HepG2 (cell line): ENCODE data around the gene DNAJB12. TPM values are rescaled to one million over a fixed set of nuclear protein-coding genes. Genes with fewer than 3 reads are reported as not detected.

Experiments used
- ASH2L ChIP-seq: fragments of 300-600, 200-600 bp; sonication (generic); IDR thresholded peaks from 2 replicates; pipeline ENCODE4 v1.7.0; 2017; ENCODE audit warnings: low read depth, mild to moderate bottlenecking, moderate library complexity, mixed read lengths, low read length; ENCODE audit not compliant: insufficient read length
- ATRX ChIP-seq: sonication (generic); formaldehyde crosslinking; IDR thresholded peaks from 2 replicates; pipeline ENCODE4 v1.4.0; 2020; ENCODE audit warnings: missing genetic modification reagents, borderline replicate concordance
- CBX5 ChIP-seq: sonication (generic); formaldehyde crosslinking; IDR thresholded peaks from 2 replicates; pipeline ENCODE4 v1.4.0; 2020; ENCODE audit warnings: missing genetic modification reagents, borderline replicate concordance
- FOSL2 ChIP-seq: sonication (generic); formaldehyde crosslinking; IDR thresholded peaks from 2 replicates; pipeline ENCODE4 v1.4.0; 2020; ENCODE audit warnings: missing genetic modification reagents
- GMEB1 ChIP-seq: sonication (generic); formaldehyde crosslinking; IDR thresholded peaks from 2 replicates; pipeline ENCODE4 v1.5.1; 2020; ENCODE audit warnings: missing genetic modification reagents, mild to moderate bottlenecking, borderline replicate concordance
- MTERF4 ChIP-seq: sonication (generic); formaldehyde crosslinking; IDR thresholded peaks from 2 replicates; pipeline ENCODE4 v1.8.0; 2023; ENCODE audit warnings: mild to moderate bottlenecking, missing genetic modification reagents
- PPARG ChIP-seq: conservative IDR thresholded peaks from 2 replicates; pipeline ENCODE4 v1.6.1; 2016; ENCODE audit warnings: missing biosample characterization, missing genetic modification reagents
- SETDB1 ChIP-seq: sonication (generic); formaldehyde crosslinking; IDR thresholded peaks from 2 replicates; pipeline ENCODE4 v1.5.1; 2020; ENCODE audit warnings: missing genetic modification reagents, mild to moderate bottlenecking, borderline replicate concordance
- SRY ChIP-seq: sonication (generic); formaldehyde crosslinking; IDR thresholded peaks from 2 replicates; pipeline ENCODE4 v1.8.0; 2022; ENCODE audit warnings: mild to moderate bottlenecking, missing genetic modification reagents
- STAG1 ChIP-seq: sonication (generic); formaldehyde crosslinking; IDR thresholded peaks from 2 replicates; pipeline ENCODE4 v1.4.0; 2020; ENCODE audit warnings: missing genetic modification reagents
- TGIF2 ChIP-seq: IDR thresholded peaks from 2 replicates; pipeline ENCODE4 v1.6.1; 2016; ENCODE audit warnings: control low read depth, missing compliant biosample characterization
- THAP9 ChIP-seq: sonication (generic); formaldehyde crosslinking; IDR thresholded peaks from 2 replicates; pipeline ENCODE4; 2020; ENCODE audit warnings: missing genetic modification reagents, mild to moderate bottlenecking, borderline replicate concordance
- ZNF264 ChIP-seq: sonication (generic); formaldehyde crosslinking; IDR thresholded peaks from 2 replicates; pipeline ENCODE4 v1.4.0; 2020; ENCODE audit warnings: missing genetic modification reagents
- ZNF501 ChIP-seq: sonication (generic); formaldehyde crosslinking; IDR thresholded peaks from 2 replicates; pipeline ENCODE4 v1.5.1; 2020; ENCODE audit warnings: mild to moderate bottlenecking, moderate library complexity, missing genetic modification reagents
- ZNF547 ChIP-seq: sonication (generic); formaldehyde crosslinking; IDR thresholded peaks from 2 replicates; pipeline ENCODE4 v1.5.1; 2020; ENCODE audit warnings: mild to moderate bottlenecking, missing genetic modification reagents
- ZNF567 ChIP-seq: sonication (generic); formaldehyde crosslinking; IDR thresholded peaks from 2 replicates; pipeline ENCODE4 v1.8.1; 2023; ENCODE audit warnings: mild to moderate bottlenecking, missing genetic modification reagents, borderline replicate concordance
- ZNF652 ChIP-seq: IDR thresholded peaks from 2 replicates; pipeline ENCODE4 v1.6.1; 2016; ENCODE audit warnings: low read depth, borderline replicate concordance
- ZNF724P ChIP-seq: sonication (generic); formaldehyde crosslinking; IDR thresholded peaks from 2 replicates; pipeline ENCODE4 v1.8.0; 2022; ENCODE audit warnings: missing genetic modification reagents, borderline replicate concordance
- ZNF792 ChIP-seq: IDR thresholded peaks from 2 replicates; pipeline ENCODE4 v1.6.1; 2016
- polyA plus RNA-seq, 8 experiments: library from polyadenylated mRNA; depleted of rRNA in 3 of 8; stranded (reverse) in 7 of 8; unstranded in 1 of 8; fragments of >200 nt; fragmentation: Illumina TruSeq in 4 of 8; extraction: Trizol in 4 of 8; gene quantifications; 2 replicates each; pipeline versions ENCODE4 v1.2.1 to v1.2.3, GENCODE V29; 2011 to 2016; ENCODE audit warnings: low read depth in 4 of 8, missing spikeins in 1 of 8, mixed read lengths in 1 of 8; ENCODE audit not compliant: insufficient read depth in 1 of 8
- total RNA-seq, 5 experiments: library from RNA; depleted of rRNA; stranded (reverse); fragments of >200 nt; fragmentation: Illumina TruSeq; extraction: Trizol; gene quantifications; 2 replicates each; pipeline ENCODE4 v1.2.3, GENCODE V29; 2016; ENCODE audit warnings: low read depth in 1 of 5

The DNAJB12 gene
- total and polyA plus RNA-seq, 2 of the 13 experiments (the other 11 are each of a cell fraction or from before 2014, with no cell fraction given): 10.8 to 18.2 TPM

GRCh38 chr10:72337039-72337629 lies 17.6 kb downstream of the DNAJB12 start (continued):
- TF ChIP-seq PPARG (CRISPR knock-in tag) (0 out of 2 replicates have a peak, but pooled peaks have one; percentile 17), ZNF501 (CRISPR knock-in tag) (peak; percentile 74; the same call in 1 of the 2 replicates), MTERF4 (CRISPR knock-in tag) (no peak), THAP9 (0 out of 2 replicates have a peak, but pooled peaks have one; percentile 48), ZNF792 (CRISPR knock-in tag) (no peak), ZNF652 (CRISPR knock-in tag) (no peak), ZNF724P (CRISPR knock-in tag) (no peak), SRY (CRISPR knock-in tag) (0 out of 2 replicates have a peak, but pooled peaks have one; percentile 43), ZNF567 (CRISPR knock-in tag) (no peak), FOSL2 (CRISPR knock-in tag) (peak; percentile 34), ZNF264 (no peak), ASH2L (no peak), SETDB1 (no peak), GMEB1 (CRISPR knock-in tag) (no peak), ZNF547 (CRISPR knock-in tag) (peak; percentile 62; the same call in 1 of the 2 replicates), TGIF2 (CRISPR knock-in tag) (no peak), STAG1 (CRISPR knock-in tag) (peak; percentile 94), ATRX (CRISPR knock-in tag) (no peak), CBX5 (CRISPR knock-in tag) (peak; percentile 66; the same call in 1 of the 2 replicates)
